Stimulated activated CD8-positive, alpha-beta memory T cell treated with anti-CD3 and anti-CD28 coated beads, Interleukin-7, amount 100 ng/mL, for 1 hour (primary cell): Measurements from ENCODE around the gene PRRT3.
"Not testable (repeated sequence)": the region's sequence is repeated elsewhere in the genome, so short reads cannot be mapped to it uniquely, and the experiment has no call there.

Experiments used
- DNase-seq, 2 donors: peaks; one replicate each; pipeline ENCODE4 v3.0.0-alpha.2; 2020; ENCODE audit warnings: low read depth in 2 of 2

PRRT3 gene

DNA sequence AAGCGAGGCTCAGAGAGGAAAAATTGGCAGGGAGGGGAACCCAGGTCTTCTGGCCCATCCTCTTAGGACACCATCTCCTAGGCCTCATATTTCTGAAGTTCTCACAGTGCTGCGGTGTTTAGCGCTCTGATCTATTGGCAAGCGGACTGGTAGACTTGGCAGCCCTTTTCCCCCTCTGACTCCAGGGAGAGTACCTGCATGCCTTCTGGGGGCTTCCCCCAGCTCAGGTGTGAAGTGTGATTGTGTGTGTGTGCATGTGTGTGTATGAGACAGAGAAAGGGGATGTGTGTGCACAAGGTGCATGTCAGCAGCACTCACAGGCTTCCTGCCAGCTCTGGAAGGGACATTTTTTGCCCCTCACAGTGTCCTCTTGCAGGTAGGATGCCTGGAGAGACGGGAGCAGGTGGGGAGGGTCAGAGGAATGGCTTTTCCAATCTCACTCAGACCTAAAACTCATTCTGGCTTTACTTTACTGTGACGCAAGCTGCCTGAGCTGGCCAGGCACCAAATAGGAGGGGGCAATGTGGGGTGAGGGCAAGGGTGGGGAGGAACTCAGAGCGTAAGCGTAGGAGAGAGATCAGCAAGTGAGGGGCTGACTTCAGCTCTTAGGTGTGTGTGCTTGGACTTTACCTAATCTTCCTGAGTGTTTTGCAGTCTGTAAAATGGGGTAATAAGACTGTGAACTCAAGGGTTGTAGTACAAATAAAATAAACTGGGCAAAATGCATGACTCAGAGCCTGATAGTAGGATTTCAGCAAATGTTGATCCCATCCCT lies 53.6 kb downstream of the PRRT3 start:
- DNase-seq = no peak

DNA sequence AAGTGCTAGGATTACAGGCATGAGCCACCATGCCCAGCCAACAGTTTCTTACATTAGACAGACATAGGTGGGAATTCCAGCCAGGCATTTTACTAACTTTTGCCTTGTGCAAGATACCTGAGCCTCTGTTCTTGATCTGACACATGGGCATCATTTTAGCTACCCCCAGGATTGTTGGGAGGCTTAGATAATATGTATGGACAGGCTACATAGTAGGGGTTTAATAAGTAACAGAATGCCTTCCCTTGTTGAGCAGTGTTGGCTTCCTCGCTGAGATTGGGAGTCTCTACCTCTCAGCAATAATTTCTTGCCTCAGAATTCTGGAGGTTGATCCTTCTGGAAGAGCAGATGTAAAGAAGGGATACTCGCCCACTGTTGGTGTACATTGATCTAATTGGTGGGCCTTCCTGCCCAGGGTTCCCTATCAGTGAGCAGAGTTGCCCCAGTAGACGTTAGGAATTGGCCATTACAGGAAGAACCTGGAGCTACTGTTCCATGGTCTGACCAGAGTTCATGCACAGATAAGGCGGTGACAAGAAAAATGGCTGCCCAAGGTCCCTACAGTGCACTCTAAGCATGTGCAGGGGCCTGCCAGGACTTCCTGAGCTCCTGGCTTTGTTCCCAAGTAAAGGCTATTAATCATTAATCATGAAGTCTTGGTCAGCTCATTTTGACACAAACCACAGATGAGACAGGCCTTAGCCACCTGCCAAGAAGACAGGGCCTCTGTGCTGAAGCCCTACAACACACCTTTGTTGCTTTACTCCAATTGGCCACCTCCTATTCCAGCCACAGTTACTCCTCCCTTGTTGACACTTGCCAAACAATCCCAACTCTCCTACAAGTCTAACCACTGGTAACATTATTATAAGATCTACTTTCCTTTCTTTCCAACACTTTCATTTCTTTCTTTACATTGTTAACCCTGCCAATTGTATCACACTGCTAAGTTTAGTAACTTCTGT lies 54.5 kb downstream of the PRRT3 start:
- DNase-seq = no peak

DNA sequence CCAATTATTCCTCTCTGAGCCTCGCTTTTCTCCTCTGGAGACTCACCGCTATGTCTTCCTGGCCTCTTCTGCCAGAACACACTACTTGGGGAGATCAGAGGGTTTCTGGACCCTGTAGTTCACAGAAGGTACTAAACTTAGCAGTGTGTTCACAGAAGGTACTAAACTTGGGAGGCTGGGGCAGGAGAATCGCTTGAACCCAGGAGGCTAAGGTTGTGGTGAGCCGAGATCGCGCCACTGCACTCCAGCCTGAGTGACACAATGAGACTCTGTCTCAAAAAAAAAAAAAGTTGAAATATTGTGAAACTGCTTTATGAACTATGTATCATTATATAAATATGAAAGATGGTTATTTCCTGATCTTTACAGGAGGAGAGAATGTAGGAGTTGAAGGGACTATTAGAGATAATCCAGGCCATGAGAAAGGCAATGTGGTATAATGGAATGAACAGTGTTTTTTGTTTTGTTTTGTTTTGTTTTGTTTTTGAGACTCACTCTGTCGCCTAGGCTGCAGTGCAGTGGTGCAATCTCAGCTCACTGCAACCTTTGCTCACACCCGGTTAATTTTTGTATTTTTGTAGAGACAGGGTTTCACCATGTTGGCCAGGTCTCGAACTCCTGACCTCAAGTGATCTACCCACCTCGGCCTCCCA lies 55.3 kb downstream of the PRRT3 start:
- not testable (repeated sequence) for DNase-seq

DNA sequence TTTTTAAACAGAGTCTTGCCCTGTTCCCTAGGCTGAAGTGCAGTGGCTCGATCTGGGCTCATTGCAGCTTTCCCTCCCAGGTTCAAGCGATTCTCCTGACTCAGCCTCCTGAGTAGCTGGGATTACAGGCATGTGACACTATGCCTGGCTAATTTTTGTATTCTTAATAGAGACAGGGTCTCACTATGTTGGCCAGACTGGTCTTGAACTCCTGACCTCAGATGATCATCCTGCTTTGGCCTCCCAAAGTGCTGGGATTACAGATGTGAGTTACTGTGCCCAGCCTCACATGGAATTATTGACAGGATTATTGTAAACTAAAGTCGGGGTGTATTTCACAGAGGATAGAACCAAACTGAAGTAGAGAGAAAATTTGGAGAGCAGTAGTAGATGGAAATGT lies 56.5 kb downstream of the PRRT3 start:
- DNase-seq = not testable (repeated sequence)
